ENCODE measurements around the gene CLBA1.

CLBA1 gene

GRCh38 chr14:104981699-104982541, 3.7 kb upstream of the CLBA1 start:
- DNase-seq = no peak

- DNase-seq = no peak
Measured at GRCh38 chr14:104982548-104983230, 2.9 kb upstream of the CLBA1 start.

GRCh38 chr14:104983231-104983721, 2.3 kb upstream of the CLBA1 start:
- DNase-seq = no peak

GRCh38 chr14:104984056-104984894, 1.3 kb upstream of the CLBA1 start:
- DNase-seq = no peak

GRCh38 chr14:104986487-104987164, 1.0 kb downstream of the CLBA1 start:
- DNase-seq = no peak

GRCh38 chr14:104989236-104989950, 3.8 kb downstream of the CLBA1 start:
- DNase-seq = no peak

- DNase-seq = no peak
Measured at GRCh38 chr14:104989951-104990303, 4.3 kb downstream of the CLBA1 start.

GRCh38 chr14:104991896-104992230, 6.3 kb downstream of the CLBA1 start:
- no peak for DNase-seq

- DNase-seq = no peak
Measured at GRCh38 chr14:104992501-104992900, 6.9 kb downstream of the CLBA1 start.

- DNase-seq = no peak
Measured at GRCh38 chr14:104993306-104993705, 7.7 kb downstream of the CLBA1 start.

- DNase-seq = no peak
Measured at GRCh38 chr14:104993808-104994591, 8.4 kb downstream of the CLBA1 start.

- no peak for DNase-seq
Measured at GRCh38 chr14:104994978-104995377, 9.4 kb downstream of the CLBA1 start.

GRCh38 chr14:104996032-104996431, 10.4 kb downstream of the CLBA1 start:
- DNase-seq = no peak

GRCh38 chr14:104996483-104996882, 10.9 kb downstream of the CLBA1 start:
- DNase-seq = no peak

- no peak for DNase-seq
Measured at GRCh38 chr14:104998801-104999200, 13.2 kb downstream of the CLBA1 start.

GRCh38 chr14:104999361-104999760, 13.8 kb downstream of the CLBA1 start:
- DNase-seq = no peak

GRCh38 chr14:105005329-105005928, 19.8 kb downstream of the CLBA1 start:
- DNase-seq = no peak

GRCh38 chr14:105005929-105006830, 20.6 kb downstream of the CLBA1 start:
- no peak for DNase-seq

GRCh38 chr14:105006831-105007592, 21.4 kb downstream of the CLBA1 start:
- no peak for DNase-seq
